Endothelial cell of umbilical vein (primary cell): ENCODE data around the gene KIAA1671. TPM values are rescaled to one million over a fixed set of nuclear protein-coding genes. Genes with fewer than 3 reads are reported as not detected.

ENCODE experiments used
- BruUV-seq: library from RNA; stranded (reverse); fragments of 400-500 nt; replicated peaks from 2 replicates; lab custom pipeline; 2021; lab: Mats Ljungman, UMichigan
- CTCF ChIA-PET: fragments of 300-600, 350-600 bp; sonication (Branson Sonifier 250); formaldehyde crosslinking; loops from one replicate; lab custom pipeline; 2021; ENCODE audit warnings: antibody characterized with exemption, inconsistent platforms; lab: Charles Lee
- POLR2A ChIA-PET: fragments of 300-600, 350-600 bp; sonication (Branson Sonifier 250); formaldehyde crosslinking; loops from one replicate; lab custom pipeline; 2021; ENCODE audit warnings: antibody characterized with exemption, inconsistent platforms; lab: Charles Lee
- DNase-seq: peaks from one replicate; pipeline ENCODE4 v3.0.0-alpha.2; 2011; ENCODE audit warnings: low read depth, low spot score
- FAIRE-seq: peaks from 2 replicates; lab custom pipeline; 2011; peaks lifted over from hg19 to GRCh38; lab: Jason Lieb, UNC
- H2AFZ ChIP-seq: 2 replicates; pipeline ENCODE4 v1.6.0; 2012; ENCODE audit warnings: low read depth, low read length, control low read depth, inconsistent platforms
- H3K27ac ChIP-seq: 2 replicates; pipeline ENCODE4 v1.5.1; 2011; ENCODE audit warnings: low read depth, mild to moderate bottlenecking, control low read depth, low read length, moderate library complexity; ENCODE audit not compliant: insufficient read depth
- H3K27me3 ChIP-seq, 2 experiments: 2 replicates each; pipeline versions ENCODE4 v1.6.0 to v1.6.1; 2011; ENCODE audit warnings: low read length in 2 of 2, mixed read lengths in 1 of 2; ENCODE audit not compliant: control insufficient read depth in 2 of 2, insufficient read depth in 2 of 2
- H3K36me3 ChIP-seq, 2 experiments: 2 replicates in 1 of 2; 3 replicates in 1 of 2; pipeline ENCODE4 v1.5.1; 2011; ENCODE audit warnings: low read length in 2 of 2, mild to moderate bottlenecking in 1 of 2, moderate library complexity in 1 of 2; ENCODE audit not compliant: control insufficient read depth in 2 of 2, insufficient read depth in 2 of 2; ENCODE audit errors: extremely low read depth in 1 of 2
- H3K4me1 ChIP-seq: 3 replicates; pipeline ENCODE4 v1.5.1; 2011; ENCODE audit warnings: mild to moderate bottlenecking, low read length; ENCODE audit not compliant: control insufficient read depth, insufficient read depth; ENCODE audit errors: extremely low read depth
- H3K4me2 ChIP-seq: 2 replicates; pipeline ENCODE4 v1.6.1; 2011; ENCODE audit warnings: low read length, control low read depth, mixed read lengths; ENCODE audit not compliant: insufficient read depth
- H3K4me3 ChIP-seq, 3 experiments: fragments of 200-600 bp in 1 of 3; sonication (generic), shearing (Covaris generic) in 1 of 3; replicated peaks in 1 of 3; 2 replicates each; pipeline ENCODE4 v1.5.1; 2011 to 2016; ENCODE audit warnings: control low read depth in 3 of 3, low read length in 3 of 3, mild to moderate bottlenecking in 2 of 3, inconsistent platforms in 1 of 3, low read depth in 1 of 3, moderate library complexity in 1 of 3; ENCODE audit not compliant: insufficient read depth in 1 of 3
- H3K79me2 ChIP-seq: 2 replicates; pipeline ENCODE4 v1.6.0; 2012; ENCODE audit warnings: low read length, inconsistent platforms; ENCODE audit not compliant: control insufficient read depth, insufficient read depth
- H3K9ac ChIP-seq: replicated peaks from 2 replicates; pipeline ENCODE3; 2011; ENCODE audit warnings: low read length, control low read depth; ENCODE audit not compliant: insufficient read depth; ENCODE audit errors: extremely low read depth
- H3K9me1 ChIP-seq: replicated peaks from 3 replicates; pipeline ENCODE4 v1.6.0; 2011; ENCODE audit warnings: mild to moderate bottlenecking, low read length; ENCODE audit not compliant: control insufficient read depth, insufficient read depth; ENCODE audit errors: extremely low read depth
- H3K9me3 ChIP-seq: replicated peaks from 2 replicates; pipeline ENCODE4 v1.5.1; 2012; ENCODE audit warnings: low read length, inconsistent platforms; ENCODE audit not compliant: control insufficient read depth, insufficient read depth
- H4K20me1 ChIP-seq: replicated peaks from 2 replicates; pipeline ENCODE3; 2011; ENCODE audit warnings: mild to moderate bottlenecking, low read length; ENCODE audit not compliant: control insufficient read depth, insufficient read depth; ENCODE audit errors: extremely low read depth
- GATA2 ChIP-seq: IDR thresholded peaks from 2 replicates; pipeline ENCODE4 v1.7.0; 2011; ENCODE audit warnings: low read depth, mild to moderate bottlenecking, moderate library complexity, mixed read lengths, low read length; ENCODE audit not compliant: insufficient read length, insufficient read depth
- MAX ChIP-seq: IDR thresholded peaks from 2 replicates; pipeline ENCODE4 v1.6.1; 2011; ENCODE audit not compliant: insufficient read depth, insufficient read length
- POLR2A ChIP-seq: IDR thresholded peaks from 2 replicates; pipeline ENCODE4 v1.6.1; 2012; ENCODE audit warnings: low read depth, mild to moderate bottlenecking, control low read depth, low read length
- dilution Hi-C: fragments of 300-500 bp; cut with MboI; formaldehyde crosslinking; loops from one replicate; pipeline ENCODE4 v1.15.0; 2019; ENCODE audit warnings: low sequenced_read_pairs; ENCODE audit not compliant: extremely low pct_ligation_motif_present
- intact Hi-C: fragments of 100-400 bp; cut with micrococcal nuclease; formaldehyde crosslinking; loops from one replicate; pipeline ENCODE4 v1.10.0; 2022
- polyA plus RNA-seq, 4 experiments: library from polyadenylated mRNA; depleted of rRNA in 3 of 4; stranded (reverse) in 3 of 4; unstranded in 1 of 4; fragments of >200 nt; gene quantifications; 2 replicates each; pipeline versions ENCODE4 v1.2.1 to v1.2.3, GENCODE V29; 2011 to 2012; ENCODE audit warnings: missing spikeins in 1 of 4
- total RNA-seq: library from RNA; stranded (reverse); gene quantifications from 2 replicates; pipeline ENCODE4 v1.2.3, GENCODE V29; 2021
- TF ChIP-seq, protein P1 (sequence below), 2 donors: IDR thresholded peaks; 1 replicate in 1 of 2; 2 replicates in 1 of 2; pipeline ENCODE4 v1.5.1; 2011; ENCODE audit warnings: low read length in 2 of 2, mild to moderate bottlenecking in 2 of 2, moderate library complexity in 2 of 2, control low read depth in 1 of 2, inconsistent platforms in 1 of 2, low read depth in 1 of 2; ENCODE audit not compliant: insufficient read depth in 1 of 2; ENCODE audit errors: extremely low read depth in 1 of 2

The KIAA1671 gene
- total and polyA plus RNA-seq, 2 donors (not counting 3 experiments of a cell fraction or from before 2014, with no cell fraction given) = 23.1 to 85.1 TPM

- intact Hi-C loops = loop anchor here (10.0 kb wide), 1 partner anchor 398 kb away; no protein-coding TSS in a partner anchor
- peak; percentile 59 for DNase-seq
- CTCF ChIA-PET = interaction anchor here (0.9 to 19.2 kb wide), 6 partner anchors 9 to 122 kb away, joined by 3 to 378 read pairs (median 3); partner anchors contain the start of gene LHFPL7
Measured at GRCh38 chr22:24937114-24937513, 15.4 kb upstream of the KIAA1671 start.

More at GRCh38 chr22:24937114-24937513, 15.4 kb upstream of the KIAA1671 start:
- no peaks in the 10 kb centered on the region for H3K9me3 ChIP-seq
- H3K36me3 ChIP-seq = no peaks in the 10 kb centered on the region
- H3K79me2 ChIP-seq = no peaks in the 10 kb centered on the region
- no peaks in the 10 kb centered on the region for H3K9me1 ChIP-seq
- FAIRE-seq = no peak
- H3K4me2 ChIP-seq = no peak overlapping the region
- H4K20me1 ChIP-seq = no peaks in the 10 kb centered on the region
- BruUV-seq = no TSS peak
- no peak overlapping the region for H3K27ac ChIP-seq
- dilution Hi-C loops = no loop called here
- POLR2A ChIA-PET = no interaction called here
- H3K4me1 ChIP-seq = no peaks in the 10 kb centered on the region
- no peak overlapping the region for H3K9ac ChIP-seq
- H3K27me3 ChIP-seq = peaks cover 17 to 21% of the 10 kb centered on the region in 2 experiments
- H3K4me3 ChIP-seq = no peak overlapping the region
- no peak for TF ChIP-seq MAX
- TF ChIP-seq POLR2A = no peak
- no peak for TF ChIP-seq GATA2
- TF ChIP-seq, protein P1, sequence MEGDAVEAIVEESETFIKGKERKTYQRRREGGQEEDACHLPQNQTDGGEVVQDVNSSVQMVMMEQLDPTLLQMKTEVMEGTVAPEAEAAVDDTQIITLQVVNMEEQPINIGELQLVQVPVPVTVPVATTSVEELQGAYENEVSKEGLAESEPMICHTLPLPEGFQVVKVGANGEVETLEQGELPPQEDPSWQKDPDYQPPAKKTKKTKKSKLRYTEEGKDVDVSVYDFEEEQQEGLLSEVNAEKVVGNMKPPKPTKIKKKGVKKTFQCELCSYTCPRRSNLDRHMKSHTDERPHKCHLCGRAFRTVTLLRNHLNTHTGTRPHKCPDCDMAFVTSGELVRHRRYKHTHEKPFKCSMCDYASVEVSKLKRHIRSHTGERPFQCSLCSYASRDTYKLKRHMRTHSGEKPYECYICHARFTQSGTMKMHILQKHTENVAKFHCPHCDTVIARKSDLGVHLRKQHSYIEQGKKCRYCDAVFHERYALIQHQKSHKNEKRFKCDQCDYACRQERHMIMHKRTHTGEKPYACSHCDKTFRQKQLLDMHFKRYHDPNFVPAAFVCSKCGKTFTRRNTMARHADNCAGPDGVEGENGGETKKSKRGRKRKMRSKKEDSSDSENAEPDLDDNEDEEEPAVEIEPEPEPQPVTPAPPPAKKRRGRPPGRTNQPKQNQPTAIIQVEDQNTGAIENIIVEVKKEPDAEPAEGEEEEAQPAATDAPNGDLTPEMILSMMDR (IDR thresholded peaks at IDR 0.05; ENCODE audit: extremely low read depth in 1 of 2, insufficient read depth in 1 of 2, low read depth in 1 of 2, low read length in 2 of 2) = peak; percentile 29 to 53
- no peak overlapping the region for H2AFZ ChIP-seq
